Fibroblast of villous mesenchyme (primary cell): ENCODE measurements around the gene NAPEPLD. TPM values are rescaled to one million over a fixed set of nuclear protein-coding genes. Genes with fewer than 3 reads are reported as not detected.
A peak's percentile ranks its signal among the peaks of the same experiment; 100 is the strongest.
"Not testable (repeated sequence)": the region's sequence is repeated elsewhere in the genome, so short reads cannot be mapped to it uniquely, and the experiment has no call there.

Experiments used
- DNase-seq: peaks from one replicate; pipeline ENCODE4 v3.0.0-alpha.2; 2010; ENCODE audit warnings: low read depth
- H3K4me3 ChIP-seq: 2 replicates; pipeline ENCODE4 v1.5.1; 2011; ENCODE audit warnings: low read depth, mild to moderate bottlenecking, low read length
- CTCF ChIP-seq: IDR thresholded peaks from 2 replicates; pipeline ENCODE4 v1.5.1; 2012; ENCODE audit warnings: low read depth, mild to moderate bottlenecking, low read length; ENCODE audit not compliant: insufficient read depth
- total RNA-seq: library from RNA; depleted of rRNA; stranded (reverse); fragments of >200 nt; gene quantifications from 2 replicates; pipeline ENCODE4 v1.2.3, GENCODE V29; 2012

NAPEPLD gene
- total RNA-seq, 1 donor: 6.5 TPM

- TF ChIP-seq CTCF: no peak
- no peak overlapping the region for H3K4me3 ChIP-seq
- no peak for DNase-seq
Measured at GRCh38 chr7:103154042-103154441, 5.1 kb upstream of the NAPEPLD start.

GRCh38 chr7:103152744-103153617, 4.1 kb upstream of the NAPEPLD start:
- not testable (repeated sequence) for H3K4me3 ChIP-seq, DNase-seq

- DNase-seq, H3K4me3 ChIP-seq: not testable (repeated sequence)
Measured at GRCh38 chr7:103151993-103152676, 3.2 kb upstream of the NAPEPLD start.

GRCh38 chr7:103150192-103150591, 1.3 kb upstream of the NAPEPLD start:
- DNase-seq: no peak
- TF ChIP-seq CTCF: no peak
- no peak overlapping the region for H3K4me3 ChIP-seq

GRCh38 chr7:103149808-103150180, 895 bp upstream of the NAPEPLD start:
- H3K4me3 ChIP-seq: peak overlapping the region; percentile 86
- no peak for DNase-seq
- TF ChIP-seq CTCF: no peak

GRCh38 chr7:103148131-103148993, 537 bp downstream of the NAPEPLD start:
- peak; percentile 21 for DNase-seq
- peak overlapping the region; percentile 86 for H3K4me3 ChIP-seq
- no peak for TF ChIP-seq CTCF

GRCh38 chr7:103144754-103145153, 4.1 kb downstream of the NAPEPLD start:
- H3K4me3 ChIP-seq, DNase-seq: not testable (repeated sequence)

- DNase-seq: no peak
- no peak overlapping the region for H3K4me3 ChIP-seq
- no peak for TF ChIP-seq CTCF
Measured at GRCh38 chr7:103143868-103144267, 5.0 kb downstream of the NAPEPLD start.
